ENCODE data around the gene LAMP5.

The LAMP5 gene

DNA sequence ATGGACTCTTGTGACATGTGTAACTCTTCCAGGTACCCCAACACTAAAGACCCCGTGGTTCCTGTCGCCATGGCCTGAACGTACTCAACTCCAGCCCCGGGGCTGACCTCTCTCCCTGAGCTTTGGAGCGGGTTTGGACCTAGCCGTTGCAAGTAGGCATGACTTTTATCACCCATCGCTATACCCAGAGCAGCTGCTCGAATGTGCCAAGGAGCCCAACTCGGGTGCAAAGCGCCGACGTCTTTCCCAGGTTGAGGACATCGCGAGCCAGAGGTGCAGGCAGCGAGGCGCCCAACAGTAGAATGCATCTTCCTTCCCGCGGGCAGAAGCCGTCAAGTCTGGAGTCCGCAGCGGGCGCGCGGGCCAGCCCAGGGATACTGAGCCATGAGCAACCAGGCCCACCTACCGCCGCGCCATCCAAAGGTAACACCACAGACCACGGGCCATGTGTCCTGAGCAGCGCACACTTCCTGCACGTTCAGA is 5.7 kb upstream of the LAMP5 start:
- Mint-ChIP-seq H3K4me1 (ENCODE audit: low read depth) (no peaks in the 10 kb centered on the region), H3K27me3 (ENCODE audit: low read depth) (peaks cover 51% of the 10 kb centered on the region), H3K36me3 (ENCODE audit: low read depth) (no peaks in the 10 kb centered on the region), H3K4me3 (no peak overlapping the region), H3K27ac (no peak overlapping the region), H3K9me3 (no peaks in the 10 kb centered on the region)

DNA sequence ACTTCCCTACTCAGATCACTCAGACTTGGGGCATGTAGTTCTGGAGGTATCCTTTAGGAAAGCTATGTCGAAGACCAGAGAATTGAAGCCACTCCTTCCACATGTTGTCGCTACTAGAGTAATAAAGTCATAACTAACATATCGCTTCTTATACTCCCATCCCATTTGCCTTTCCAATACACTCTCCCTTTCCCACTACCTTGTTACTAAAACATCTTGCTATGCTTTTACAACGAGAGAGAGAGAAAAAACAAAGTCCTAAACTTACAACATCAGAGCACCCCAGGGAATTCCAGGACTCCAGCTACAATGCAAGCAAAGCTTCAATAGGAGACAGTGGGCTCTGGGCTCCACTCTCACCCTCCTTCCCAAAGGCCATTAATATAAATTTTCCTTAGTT is 5.1 kb upstream of the LAMP5 start:
- Mint-ChIP-seq H3K36me3 (ENCODE audit: low read depth) (no peaks in the 10 kb centered on the region), H3K4me1 (ENCODE audit: low read depth) (no peaks in the 10 kb centered on the region), H3K27me3 (ENCODE audit: low read depth) (peaks cover 56% of the 10 kb centered on the region), H3K27ac (no peak overlapping the region), H3K9me3 (no peaks in the 10 kb centered on the region), H3K4me3 (no peak overlapping the region)

DNA sequence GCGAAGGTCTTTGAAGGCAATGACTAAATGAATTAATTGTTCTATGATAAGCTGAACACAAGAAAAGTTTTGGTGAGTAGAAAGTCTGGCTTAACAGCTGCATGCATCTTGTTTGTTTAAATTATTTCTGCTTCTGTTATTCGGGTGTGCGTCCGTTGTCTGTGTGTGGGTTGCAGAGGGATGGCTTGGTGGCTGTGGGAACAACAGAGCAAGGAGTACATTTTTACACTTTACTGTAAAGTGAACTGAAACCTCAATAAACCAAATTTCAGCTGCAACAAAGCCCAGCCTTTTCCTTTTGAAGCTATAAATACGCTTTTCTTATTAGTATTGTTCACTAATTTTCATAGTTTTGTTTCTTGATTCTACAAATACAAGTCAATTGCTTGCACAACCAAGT is 3.5 kb upstream of the LAMP5 start:
- no peaks in the 10 kb centered on the region for H3K4me1 Mint-ChIP-seq (ENCODE audit: low read depth)
- no peaks in the 10 kb centered on the region for H3K36me3 Mint-ChIP-seq (ENCODE audit: low read depth)
- no peak overlapping the region for H3K4me3 Mint-ChIP-seq
- H3K27me3 Mint-ChIP-seq (ENCODE audit: low read depth) = peaks cover 68% of the 10 kb centered on the region
- H3K9me3 Mint-ChIP-seq = no peaks in the 10 kb centered on the region
- no peak overlapping the region for H3K27ac Mint-ChIP-seq

DNA sequence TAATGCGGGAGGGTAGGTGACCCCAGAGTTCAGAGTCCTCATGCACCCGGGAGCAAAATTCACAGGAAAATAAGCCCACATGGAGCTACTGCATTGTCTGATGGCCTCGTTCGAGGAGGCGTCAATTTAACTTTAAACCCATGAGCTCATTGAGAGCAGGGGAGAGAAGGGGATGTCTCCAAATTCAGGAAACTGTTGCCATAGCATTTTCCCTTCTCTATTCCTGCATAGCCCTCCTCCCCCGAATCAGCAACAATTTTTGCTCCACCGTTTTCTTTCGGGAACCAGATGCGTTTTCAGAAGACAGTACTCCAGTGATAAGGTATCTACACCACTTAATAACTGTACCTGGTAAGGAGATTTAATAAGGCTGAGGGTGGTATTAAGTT is 324 bp upstream of the LAMP5 start:
- Mint-ChIP-seq H3K9me3 (no peaks in the 10 kb centered on the region), H3K27me3 (ENCODE audit: low read depth) (peaks cover 78% of the 10 kb centered on the region), H3K4me1 (ENCODE audit: low read depth) (no peaks in the 10 kb centered on the region), H3K36me3 (ENCODE audit: low read depth) (no peaks in the 10 kb centered on the region), H3K27ac (no peak overlapping the region), H3K4me3 (no peak overlapping the region)

DNA sequence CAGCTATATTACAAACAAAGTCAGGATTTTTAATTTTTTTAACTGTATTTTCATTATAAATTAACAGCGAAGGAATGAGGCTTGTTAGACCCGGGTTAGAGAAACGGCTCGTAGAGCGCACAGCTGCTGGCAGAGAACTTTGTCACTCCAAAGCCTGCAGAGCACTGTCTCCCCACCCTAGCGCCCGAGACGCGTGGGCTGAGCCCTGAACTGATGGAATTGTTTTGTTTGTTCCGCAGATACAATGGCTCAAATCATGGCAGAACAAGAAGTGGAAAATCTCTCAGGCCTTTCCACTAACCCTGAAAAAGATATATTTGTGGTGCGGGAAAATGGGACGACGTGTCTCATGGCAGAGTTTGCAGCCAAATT is 810 bp downstream of the LAMP5 start:
- Mint-ChIP-seq H3K4me3 (no peak overlapping the region), H3K27ac (no peak overlapping the region), H3K27me3 (ENCODE audit: low read depth) (peaks cover 67% of the 10 kb centered on the region), H3K9me3 (no peaks in the 10 kb centered on the region), H3K4me1 (ENCODE audit: low read depth) (no peaks in the 10 kb centered on the region), H3K36me3 (ENCODE audit: low read depth) (no peaks in the 10 kb centered on the region)

DNA sequence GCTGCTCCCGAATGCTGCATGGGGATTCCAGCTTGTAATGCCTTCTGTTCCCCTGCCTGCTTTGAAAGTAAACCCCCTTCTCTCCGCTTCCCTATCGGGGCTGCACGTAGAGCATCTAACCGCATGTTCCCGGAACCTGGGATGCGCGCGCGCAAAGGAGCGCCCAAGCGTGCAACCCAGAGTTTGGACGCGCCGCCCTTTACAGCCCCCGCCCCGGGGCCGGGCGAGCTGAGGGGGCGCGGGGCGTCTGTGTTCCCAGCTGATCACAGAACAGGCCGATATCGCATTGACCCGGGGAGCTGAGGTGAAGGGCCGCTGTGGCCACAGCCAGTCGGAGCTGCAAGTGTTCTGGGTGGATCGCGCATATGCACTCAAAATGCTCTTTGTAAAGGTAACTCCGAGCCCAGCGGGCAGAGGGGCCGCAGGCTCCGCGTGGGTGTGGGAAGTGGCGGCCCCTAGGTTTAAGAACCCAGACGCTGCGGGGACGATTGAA is 1.4 kb downstream of the LAMP5 start:
- no peak overlapping the region for H3K27ac Mint-ChIP-seq
- no peaks in the 10 kb centered on the region for H3K4me1 Mint-ChIP-seq (ENCODE audit: low read depth)
- H3K4me3 Mint-ChIP-seq = no peak overlapping the region
- H3K36me3 Mint-ChIP-seq (ENCODE audit: low read depth) = no peaks in the 10 kb centered on the region
- no peaks in the 10 kb centered on the region for H3K9me3 Mint-ChIP-seq
- H3K27me3 Mint-ChIP-seq (ENCODE audit: low read depth) = peaks cover 65% of the 10 kb centered on the region

DNA sequence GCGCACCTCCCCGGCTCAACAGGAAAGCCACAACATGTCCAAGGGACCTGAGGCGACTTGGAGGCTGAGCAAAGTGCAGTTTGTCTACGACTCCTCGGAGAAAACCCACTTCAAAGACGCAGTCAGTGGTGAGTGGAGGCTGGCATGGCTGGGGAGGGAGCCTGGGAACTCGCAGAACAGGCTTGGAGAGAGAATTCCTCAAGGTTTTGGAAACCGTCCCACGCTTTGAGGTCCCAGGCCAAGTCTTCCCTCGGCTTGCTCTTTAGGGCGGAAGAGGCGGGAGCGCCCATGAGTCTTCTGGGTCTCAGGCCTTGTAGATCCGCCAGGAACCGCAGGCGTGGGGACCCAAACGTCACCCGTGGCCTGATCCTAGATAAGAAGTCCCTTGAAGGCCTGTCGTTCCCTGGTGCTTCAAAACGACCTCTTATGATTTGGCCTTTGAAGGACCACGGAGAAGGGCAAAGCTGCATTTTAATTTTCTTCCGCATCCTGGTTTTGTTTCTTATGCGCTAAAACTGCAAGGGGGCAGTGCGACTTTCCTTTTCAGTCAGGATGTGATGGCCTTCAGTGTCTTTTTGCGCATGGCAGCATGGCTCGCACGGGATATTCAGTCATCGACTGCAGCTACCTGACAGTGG is 2.0 kb downstream of the LAMP5 start:
- Mint-ChIP-seq H3K9me3 (no peaks in the 10 kb centered on the region), H3K4me3 (no peak overlapping the region), H3K27ac (no peak overlapping the region), H3K27me3 (ENCODE audit: low read depth) (peaks cover 64% of the 10 kb centered on the region), H3K4me1 (ENCODE audit: low read depth) (no peaks in the 10 kb centered on the region), H3K36me3 (ENCODE audit: low read depth) (no peaks in the 10 kb centered on the region)

DNA sequence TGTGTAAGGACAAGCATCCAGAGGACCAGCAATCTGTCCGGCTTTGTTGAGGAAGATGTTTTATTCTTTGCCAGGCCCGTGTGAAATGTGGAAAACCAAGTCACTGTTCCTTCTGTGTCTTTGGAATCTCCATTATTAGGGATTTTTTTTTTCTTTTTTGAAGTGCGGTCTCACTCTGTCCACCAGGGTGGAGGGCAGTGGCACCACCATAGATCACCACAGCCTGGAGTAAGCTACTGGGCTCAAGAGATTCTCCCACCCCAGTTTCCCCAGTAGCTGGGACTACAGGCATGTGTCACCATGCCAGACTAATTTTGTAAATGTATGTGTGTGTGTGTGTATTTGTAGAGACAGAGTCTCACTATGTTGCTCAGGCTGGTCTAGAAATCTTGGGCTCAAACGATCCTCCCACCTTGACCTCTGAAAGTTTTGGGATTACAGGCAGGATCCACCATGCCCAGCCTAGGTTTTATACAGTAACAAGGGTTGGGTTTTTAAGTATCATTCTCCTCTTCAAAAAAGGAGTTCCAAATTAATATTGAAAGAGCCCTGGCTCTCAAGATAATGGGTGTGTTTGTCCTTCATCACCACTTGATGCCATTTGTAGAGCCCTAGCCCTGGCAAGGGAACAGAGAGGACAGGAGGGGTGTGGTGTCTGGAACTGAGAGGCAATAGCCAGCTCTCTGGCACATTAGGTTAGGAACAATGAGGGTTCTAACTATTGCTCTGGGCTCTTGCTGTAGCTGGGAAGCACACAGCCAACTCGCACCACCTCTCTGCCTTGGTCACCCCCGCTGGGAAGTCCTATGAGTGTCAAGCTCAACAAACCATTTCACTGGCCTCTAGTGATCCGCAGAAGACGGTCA is 3.1 kb downstream of the LAMP5 start:
- no peaks in the 10 kb centered on the region for H3K9me3 Mint-ChIP-seq
- H3K4me3 Mint-ChIP-seq = no peak overlapping the region
- no peaks in the 10 kb centered on the region for H3K4me1 Mint-ChIP-seq (ENCODE audit: low read depth)
- H3K27me3 Mint-ChIP-seq (ENCODE audit: low read depth) = peaks cover 58% of the 10 kb centered on the region
- H3K36me3 Mint-ChIP-seq (ENCODE audit: low read depth) = no peaks in the 10 kb centered on the region
- H3K27ac Mint-ChIP-seq = no peak overlapping the region

DNA sequence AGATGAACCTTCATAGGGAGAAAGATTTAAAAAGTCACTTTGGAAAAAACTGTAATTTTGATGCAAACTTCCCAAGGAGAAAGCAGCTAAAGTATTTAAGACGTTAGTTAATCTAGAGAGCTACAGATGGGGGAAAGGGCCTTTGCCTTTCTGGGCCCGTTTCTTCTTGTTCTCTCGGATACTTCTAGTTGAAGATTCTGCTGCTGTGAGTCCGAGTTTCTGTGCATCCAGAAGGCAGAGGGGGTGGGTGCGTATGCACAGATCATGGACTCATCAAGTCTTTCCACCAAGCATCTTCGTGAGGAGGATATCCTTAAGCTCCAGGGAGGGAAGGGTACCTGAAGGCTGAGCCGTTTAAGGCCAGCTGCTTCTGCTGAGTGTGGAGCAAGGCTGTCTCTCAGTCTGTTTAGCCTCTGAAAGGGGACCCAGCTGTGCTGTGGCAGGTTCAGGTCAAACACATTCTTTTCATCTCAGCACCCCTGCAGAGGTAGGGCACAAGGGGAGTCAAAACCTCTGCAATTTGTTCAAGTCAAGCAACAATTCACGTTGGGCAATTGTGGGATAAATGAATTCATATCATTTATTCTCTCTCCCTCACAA is 4.3 kb downstream of the LAMP5 start:
- H3K9me3 Mint-ChIP-seq = no peaks in the 10 kb centered on the region
- H3K4me1 Mint-ChIP-seq (ENCODE audit: low read depth) = no peaks in the 10 kb centered on the region
- no peak overlapping the region for H3K27ac Mint-ChIP-seq
- no peaks in the 10 kb centered on the region for H3K36me3 Mint-ChIP-seq (ENCODE audit: low read depth)
- peaks cover 52% of the 10 kb centered on the region for H3K27me3 Mint-ChIP-seq (ENCODE audit: low read depth)
- H3K4me3 Mint-ChIP-seq = no peak overlapping the region

DNA sequence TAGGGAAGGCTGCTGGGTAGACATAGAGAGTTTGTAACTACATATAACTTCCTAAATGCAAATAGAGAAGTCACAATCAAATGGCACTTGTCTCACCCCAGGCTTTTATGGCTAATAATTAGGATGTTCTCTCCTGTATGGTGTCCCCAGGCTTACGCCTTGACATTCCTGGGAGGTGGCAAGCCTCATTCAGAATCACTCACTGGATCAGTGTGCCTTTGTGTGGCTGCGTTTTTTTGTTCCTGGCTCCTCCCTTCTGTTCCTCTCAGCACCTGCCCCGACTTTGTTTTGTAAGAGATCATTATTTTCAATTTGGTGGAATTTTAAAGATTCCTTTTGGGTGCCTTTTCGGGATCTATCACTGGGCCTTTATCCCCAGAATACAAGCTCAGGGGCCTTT is 5.7 kb downstream of the LAMP5 start:
- Mint-ChIP-seq H3K36me3 (ENCODE audit: low read depth) (no peaks in the 10 kb centered on the region), H3K4me1 (ENCODE audit: low read depth) (no peaks in the 10 kb centered on the region), H3K27ac (no peak overlapping the region), H3K27me3 (ENCODE audit: low read depth) (peaks cover 38% of the 10 kb centered on the region), H3K9me3 (no peaks in the 10 kb centered on the region), H3K4me3 (no peak overlapping the region)

DNA sequence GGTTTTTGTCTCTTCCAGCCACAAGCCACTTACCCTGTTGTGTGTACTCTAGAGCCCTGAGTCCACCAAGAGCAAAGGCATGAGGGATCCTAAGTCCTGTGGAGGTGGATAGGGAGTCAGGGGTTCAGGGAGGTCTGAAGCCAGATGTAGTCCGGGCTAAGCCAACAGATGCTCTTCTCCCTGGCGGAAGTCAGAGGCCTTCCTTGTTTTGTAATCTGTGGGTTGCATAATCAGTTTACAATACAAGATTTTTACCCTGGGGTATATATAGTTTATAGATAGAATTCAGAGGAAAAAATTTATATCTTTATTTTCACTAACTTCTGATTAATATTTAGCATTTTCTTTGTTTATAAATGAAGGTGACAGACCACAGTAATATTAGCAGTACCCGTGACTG is 9.2 kb downstream of the LAMP5 start:
- Mint-ChIP-seq H3K4me3 (no peak overlapping the region), H3K27ac (no peak overlapping the region), H3K36me3 (ENCODE audit: low read depth) (no peaks in the 10 kb centered on the region), H3K4me1 (ENCODE audit: low read depth) (no peaks in the 10 kb centered on the region), H3K27me3 (ENCODE audit: low read depth) (peaks cover 5% of the 10 kb centered on the region), H3K9me3 (no peaks in the 10 kb centered on the region)

DNA sequence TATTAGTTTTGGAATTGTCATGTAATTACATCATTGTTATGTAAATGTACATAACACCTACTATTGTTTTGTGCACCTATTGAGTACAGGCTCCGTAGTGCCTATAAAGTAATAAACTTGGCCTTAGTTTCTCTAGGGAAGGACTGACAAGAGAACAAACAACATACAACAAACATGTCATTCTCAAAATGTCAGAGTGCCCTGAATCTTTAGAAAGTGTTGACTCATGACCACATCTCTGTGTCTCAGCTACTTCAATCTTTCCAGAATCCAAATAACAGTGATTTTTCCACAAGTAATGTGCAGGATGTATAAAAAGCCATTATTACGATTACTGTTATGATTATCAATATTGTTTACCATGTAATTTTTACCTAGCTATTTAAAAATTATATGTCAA is 17.2 kb downstream of the LAMP5 start:
- no peak overlapping the region for H3K4me3 Mint-ChIP-seq
- no peaks in the 10 kb centered on the region for H3K27me3 Mint-ChIP-seq (ENCODE audit: low read depth)
- no peak overlapping the region for H3K27ac Mint-ChIP-seq
- no peaks in the 10 kb centered on the region for H3K9me3 Mint-ChIP-seq
- H3K4me1 Mint-ChIP-seq (ENCODE audit: low read depth) = no peaks in the 10 kb centered on the region
- no peaks in the 10 kb centered on the region for H3K36me3 Mint-ChIP-seq (ENCODE audit: low read depth)

DNA sequence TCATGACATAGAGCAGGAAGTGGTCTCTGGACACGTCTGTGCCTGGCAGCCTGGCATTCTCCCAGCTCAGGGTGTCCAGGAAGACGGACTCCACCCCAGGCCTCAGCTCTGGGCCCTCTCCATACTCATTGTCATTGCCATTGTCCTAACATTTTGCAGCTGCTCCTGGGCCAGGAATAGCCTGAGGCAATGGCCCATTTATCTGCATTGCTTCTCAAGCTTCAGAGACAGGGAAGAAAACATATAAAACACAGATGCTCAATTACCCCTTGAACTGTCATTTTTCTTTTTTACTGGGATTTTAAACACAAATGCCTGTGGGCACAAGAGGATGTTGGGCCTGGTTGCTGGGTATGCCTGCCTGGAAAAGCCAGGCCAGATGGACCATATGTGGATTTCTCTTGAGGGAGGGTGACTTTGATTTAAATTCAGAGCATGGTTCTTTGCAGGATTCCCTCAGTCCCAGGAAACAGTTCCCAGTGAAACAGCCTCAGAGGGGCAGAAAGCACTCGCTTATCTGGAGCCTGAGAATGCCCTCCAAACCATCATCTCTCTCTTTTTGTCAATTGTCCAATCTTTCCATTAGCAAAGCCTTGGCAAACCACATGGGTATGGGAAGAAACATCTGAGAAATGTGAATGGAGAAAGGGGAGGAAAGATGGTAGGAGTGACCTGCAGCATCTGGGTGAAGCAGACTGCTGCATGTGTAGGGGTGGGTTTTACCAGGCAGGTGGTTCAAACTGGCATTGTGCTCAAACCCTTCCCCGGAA is 17.9 kb downstream of the LAMP5 start:
- H3K36me3 Mint-ChIP-seq (ENCODE audit: low read depth) = no peaks in the 10 kb centered on the region

DNA sequence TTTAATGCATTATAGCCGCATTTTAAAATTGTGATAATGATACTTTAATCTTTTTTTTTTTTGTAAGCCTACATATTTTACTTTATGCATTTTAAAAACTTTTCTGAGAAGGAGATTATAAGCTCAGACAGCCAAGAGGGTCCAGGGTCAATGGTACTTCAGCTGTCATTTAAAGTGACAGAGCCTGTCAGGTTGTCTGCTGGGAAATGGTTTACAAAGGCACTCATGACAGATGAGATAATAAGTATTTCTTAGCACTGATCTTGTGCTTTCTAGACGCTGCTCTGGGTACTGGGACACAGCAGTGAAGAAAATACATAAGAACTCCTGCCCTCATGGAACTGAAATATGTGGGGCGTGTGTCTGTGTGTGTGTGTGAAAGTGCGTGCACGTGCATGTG is 19.6 kb downstream of the LAMP5 start:
- Mint-ChIP-seq H3K27ac (no peak overlapping the region), H3K4me1 (ENCODE audit: low read depth) (no peaks in the 10 kb centered on the region), H3K27me3 (ENCODE audit: low read depth) (no peaks in the 10 kb centered on the region), H3K9me3 (no peaks in the 10 kb centered on the region), H3K4me3 (no peak overlapping the region), H3K36me3 (ENCODE audit: low read depth) (no peaks in the 10 kb centered on the region)

More for the DNA sequence above, 17.9 kb downstream of the LAMP5 start:
- no peaks in the 10 kb centered on the region for H3K4me1 Mint-ChIP-seq (ENCODE audit: low read depth)
- H3K27ac Mint-ChIP-seq = no peak overlapping the region
- H3K27me3 Mint-ChIP-seq (ENCODE audit: low read depth) = no peaks in the 10 kb centered on the region
- no peaks in the 10 kb centered on the region for H3K9me3 Mint-ChIP-seq
- no peak overlapping the region for H3K4me3 Mint-ChIP-seq
